NCI-H2171 treated with DMSO at 0.1 percent for 48 hours (cell line): ENCODE data around the gene CTSS.
"Not testable (repeated sequence)": the region's sequence is repeated elsewhere in the genome, so short reads cannot be mapped to it uniquely, and the experiment has no call there.

ENCODE experiments used
- DNase-seq: peaks from one replicate; lab custom pipeline; 2025; lab: John Stamatoyannopoulos, UW

The CTSS gene

DNA sequence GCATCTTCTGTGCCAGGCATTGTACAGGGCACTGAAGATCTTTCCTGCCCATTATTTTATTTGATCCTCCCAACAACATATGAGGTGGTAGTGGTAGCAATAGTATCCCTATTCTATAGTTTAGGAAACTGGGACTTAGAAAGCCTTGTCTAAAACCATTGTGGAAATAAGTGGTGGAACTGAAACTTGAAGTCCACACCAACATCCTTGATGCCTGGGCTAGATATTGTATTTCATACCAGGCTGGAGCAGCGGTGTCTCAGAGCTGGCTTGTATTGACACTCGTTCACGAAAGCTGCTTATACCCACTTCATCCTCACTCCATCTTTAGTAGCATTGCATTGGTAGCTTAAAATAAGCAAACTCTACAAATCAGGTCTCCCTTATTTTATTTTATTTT, 9.7 kb upstream of the CTSS start:
- no peak for DNase-seq

DNA sequence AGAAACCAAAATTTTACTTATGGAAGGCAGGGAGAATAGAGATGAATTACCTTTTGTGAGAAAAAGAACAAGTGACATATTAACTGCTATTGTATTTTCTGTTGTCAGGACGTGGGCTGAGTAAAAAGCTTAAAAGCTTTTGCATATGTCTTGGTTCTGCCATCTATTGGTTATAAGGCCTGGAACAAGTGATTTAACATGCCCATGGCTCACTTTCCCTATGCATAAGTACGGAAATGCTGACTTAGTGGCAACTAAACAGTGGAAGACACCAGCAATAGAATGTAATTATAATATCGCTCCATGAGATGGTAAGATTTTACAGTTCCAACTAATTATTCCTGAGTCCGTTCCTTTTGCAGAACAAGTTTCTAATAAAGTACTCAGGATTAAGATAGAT, 6.7 kb upstream of the CTSS start:
- DNase-seq, result no peak

DNA sequence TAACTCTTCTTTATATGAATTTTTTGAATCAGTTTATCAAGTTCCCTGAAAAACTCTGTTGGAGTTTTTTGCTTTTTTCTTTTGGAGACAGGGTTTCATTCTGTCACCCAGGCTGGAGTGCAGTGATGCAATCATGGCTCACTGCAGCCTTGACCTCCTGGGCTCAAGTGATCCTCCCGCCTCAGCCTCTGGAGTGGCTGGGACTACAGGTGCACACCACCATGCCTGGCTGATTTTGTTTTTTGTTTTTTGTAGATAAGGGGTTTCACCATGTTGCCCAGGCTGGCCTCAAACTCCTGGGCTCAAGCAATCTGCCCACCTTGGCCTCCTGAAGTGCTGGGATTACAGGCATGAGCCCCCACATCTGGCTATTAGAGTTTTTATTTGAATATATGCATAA, 2.1 kb upstream of the CTSS start:
- DNase-seq, result not testable (repeated sequence)

DNA sequence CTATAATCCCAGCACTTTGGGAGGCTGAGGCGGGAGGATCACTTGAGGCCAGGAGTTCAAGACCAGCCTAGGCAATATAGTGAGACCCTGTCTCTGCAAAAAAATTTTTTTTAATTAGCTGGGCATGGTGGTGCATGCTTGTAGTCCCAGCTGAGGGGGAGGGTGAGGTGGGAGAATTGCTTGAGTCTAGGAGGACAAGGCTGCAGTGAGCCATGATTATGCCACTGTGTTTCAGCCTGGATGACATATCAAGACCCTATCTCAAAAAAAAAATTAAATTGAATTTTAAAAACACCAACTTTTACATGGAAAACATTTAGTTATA, 361 bp upstream of the CTSS start:
- DNase-seq, result not testable (repeated sequence)

DNA sequence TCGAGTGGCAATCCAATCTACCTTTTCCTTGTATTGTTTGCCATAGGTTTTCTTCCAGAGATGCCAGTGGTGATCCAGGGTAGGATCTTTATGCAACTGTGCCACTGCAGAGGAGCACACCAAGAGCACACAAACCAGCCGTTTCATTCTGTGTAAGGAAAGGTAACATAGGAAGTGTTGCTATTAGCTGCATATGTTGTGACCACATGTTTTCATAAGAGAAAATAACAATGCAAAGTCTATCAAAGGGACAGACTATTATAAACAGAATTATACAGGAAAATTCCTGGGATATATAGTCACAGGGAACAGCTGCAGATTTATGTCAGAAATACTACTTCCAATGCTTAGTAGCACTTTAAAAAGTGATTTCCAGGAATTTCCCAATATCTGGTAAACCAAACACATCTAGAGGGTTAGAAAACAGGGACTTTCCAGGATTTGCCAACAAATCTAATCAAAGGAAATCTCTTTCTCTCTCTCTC, 919 bp downstream of the CTSS start:
- no peak for DNase-seq

DNA sequence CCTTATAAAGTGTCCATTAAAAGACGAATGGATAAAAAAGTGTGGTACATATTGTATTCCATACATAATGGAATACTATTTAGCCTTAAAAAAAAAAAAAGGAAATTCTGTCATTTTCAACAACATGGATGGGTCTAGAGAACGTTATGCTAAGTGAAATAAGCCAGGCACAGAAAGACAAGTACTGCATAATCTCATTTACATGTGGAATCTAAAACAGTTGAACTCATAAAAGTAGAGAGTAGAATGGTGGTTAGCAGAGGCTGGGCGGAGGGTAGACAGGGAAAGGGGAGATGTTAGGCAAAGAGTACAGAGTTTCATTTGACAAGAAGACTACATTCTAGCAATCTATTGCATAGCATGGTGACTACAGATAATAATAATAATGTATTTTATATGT, 2.6 kb downstream of the CTSS start:
- no peak for DNase-seq

DNA sequence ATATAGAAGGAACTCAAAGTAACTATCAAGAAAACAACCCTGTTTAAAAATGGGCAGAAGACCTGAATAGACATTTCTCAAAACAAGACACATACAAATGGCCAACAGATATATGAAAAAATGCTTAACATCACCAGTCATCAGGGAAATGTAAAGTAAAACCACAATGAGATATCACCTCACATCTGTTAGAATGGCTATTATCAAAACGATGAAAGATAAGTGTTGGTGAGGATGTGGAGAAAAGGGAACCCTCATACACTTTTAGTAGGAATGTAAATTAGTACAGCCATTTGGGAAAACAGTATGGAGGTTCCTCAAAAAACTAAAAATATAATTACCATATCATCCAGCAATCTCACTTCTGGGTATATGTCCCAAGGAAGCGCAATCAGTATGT, 3.0 kb downstream of the CTSS start:
- no peak for DNase-seq

DNA sequence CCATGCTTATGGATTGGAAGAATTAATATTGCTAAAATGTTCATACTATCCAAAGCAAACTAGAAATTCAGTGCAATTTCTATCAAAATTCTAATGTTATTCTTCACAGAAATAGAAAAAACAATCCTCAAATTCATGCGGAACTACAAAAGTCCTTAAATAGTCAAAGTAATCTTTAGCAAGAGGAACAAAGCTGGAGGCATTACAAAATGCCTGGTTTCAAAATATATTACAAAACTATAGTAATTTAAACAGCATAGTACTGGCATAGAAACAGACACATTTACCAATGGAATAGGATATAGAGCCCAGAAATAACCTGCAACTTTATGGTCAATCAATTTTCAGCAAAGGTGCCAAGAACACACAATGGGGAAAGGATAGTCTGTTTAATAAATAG, 3.8 kb downstream of the CTSS start:
- DNase-seq, result no peak

DNA sequence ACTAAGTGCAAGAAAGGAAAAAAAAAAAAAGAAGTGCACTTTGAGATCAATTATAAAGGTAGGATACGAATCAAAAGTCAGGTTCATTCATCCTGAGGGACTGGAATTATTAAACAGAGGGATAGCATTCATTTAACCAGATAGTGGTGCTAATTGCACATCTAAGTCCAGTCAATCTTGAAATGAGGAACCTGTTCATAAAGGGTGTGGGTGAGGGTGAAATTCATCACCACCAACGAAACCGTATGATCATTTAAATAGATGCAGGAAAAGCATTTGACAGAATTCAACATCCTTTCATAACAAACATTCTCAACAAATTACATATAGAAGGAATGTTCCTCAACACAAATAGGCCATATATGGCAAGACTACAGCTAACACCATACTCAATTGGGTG, 5.6 kb downstream of the CTSS start:
- DNase-seq, result no peak

DNA sequence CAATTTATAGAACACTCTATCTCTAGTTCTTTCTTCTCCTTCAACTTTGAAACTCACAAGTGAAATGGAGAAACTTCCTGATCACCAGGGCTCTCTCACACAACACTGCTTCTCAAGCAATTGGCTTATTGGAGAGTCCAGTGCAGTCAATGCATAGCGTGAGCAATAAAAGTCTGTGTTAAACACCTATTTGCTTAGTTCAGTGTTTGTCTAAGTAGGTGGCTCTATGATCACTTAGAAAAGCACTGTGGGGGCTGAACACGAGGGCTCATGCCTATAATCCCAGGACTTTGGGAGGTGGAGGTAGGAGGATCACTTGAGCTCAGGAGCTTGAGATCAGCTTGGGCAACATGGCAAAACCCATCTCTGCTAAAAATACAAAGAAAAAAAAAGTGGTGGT, 12.2 kb downstream of the CTSS start:
- DNase-seq, result no peak

DNA sequence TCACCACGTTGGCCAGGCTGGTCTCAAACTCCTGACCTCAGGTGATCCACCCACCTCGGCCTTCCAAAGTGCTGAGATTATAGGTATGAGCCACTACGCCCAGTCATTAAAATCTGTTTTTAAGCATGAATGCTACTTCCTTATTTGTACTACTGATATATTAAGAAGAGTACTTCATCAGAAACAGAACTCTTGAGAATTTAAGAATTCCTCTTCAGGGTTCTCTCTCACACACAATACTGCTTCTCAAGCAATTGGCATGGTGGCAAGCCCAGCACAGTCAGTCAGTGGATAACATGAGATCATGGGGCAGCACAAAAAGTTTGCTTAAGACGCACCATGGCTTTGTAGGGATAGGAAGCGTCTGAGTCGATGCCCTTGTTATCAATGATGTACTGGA, 14.1 kb downstream of the CTSS start:
- DNase-seq, result no peak

DNA sequence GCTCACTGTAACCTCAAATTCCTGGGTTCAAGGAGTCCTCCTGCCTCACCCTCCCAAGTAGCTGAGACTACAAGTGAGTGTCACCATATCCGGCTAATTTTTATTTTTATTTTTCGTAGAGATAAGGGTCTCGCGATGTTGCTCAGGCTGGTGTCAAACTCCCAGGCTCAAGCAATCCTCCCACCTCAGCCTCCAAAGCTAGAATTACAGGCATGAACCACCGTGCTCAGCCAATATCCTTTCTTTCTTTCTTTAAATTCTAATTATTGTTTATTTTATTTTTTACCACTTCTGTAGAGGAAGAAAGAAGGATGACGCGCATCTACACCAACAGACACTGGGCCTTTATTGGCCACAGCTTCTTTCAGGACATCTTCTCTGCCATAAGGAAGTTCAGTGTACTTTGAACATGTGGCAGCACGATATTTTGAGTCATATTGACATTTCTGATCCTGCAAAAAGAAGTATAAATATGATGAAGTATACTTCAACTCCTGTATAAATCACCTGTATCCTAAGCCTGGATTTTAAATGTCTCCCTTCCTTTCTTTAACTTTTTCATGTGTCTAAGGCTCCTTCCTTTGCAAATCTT, 15.8 kb downstream of the CTSS start:
- DNase-seq, result no peak

DNA sequence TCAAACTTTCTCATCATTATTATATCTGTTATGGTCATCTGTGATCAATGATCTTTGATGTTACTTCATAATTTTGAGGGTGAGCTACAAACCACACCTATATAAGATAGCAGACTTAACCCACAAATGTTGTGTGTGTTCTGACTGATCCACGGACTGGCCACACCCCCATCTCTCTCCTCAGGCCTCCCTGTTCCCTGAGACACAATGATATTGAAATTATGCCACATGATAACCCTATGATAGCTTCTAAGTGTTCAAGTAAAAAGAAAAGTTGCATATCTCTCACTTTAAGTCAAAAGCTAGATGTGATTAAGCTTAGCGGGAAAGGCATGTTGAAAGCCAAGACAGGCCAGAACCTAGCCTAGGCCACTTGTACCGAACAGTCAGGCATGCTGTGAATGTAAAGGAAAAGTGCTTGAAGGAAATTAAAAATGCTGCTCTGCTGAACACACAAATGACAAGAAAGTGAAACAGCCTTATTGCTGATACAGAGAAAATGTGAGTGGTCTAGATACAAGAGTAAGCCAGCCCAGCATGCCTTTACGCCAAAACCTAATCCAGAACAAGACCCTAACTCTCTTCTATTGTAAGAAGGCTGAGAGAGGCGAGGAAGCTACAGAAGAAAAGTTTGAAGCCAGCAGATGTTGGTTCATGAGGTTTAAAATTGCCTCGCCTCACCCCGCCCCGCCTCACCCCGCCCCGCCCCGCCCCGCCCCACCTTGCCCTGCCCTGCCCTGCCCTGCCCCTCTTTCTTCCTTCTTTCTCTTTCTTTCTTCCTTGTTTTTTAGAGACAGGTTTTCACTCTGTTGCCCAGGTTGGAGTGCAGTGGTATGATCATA, 16.5 kb downstream of the CTSS start:
- no peak for DNase-seq

DNA sequence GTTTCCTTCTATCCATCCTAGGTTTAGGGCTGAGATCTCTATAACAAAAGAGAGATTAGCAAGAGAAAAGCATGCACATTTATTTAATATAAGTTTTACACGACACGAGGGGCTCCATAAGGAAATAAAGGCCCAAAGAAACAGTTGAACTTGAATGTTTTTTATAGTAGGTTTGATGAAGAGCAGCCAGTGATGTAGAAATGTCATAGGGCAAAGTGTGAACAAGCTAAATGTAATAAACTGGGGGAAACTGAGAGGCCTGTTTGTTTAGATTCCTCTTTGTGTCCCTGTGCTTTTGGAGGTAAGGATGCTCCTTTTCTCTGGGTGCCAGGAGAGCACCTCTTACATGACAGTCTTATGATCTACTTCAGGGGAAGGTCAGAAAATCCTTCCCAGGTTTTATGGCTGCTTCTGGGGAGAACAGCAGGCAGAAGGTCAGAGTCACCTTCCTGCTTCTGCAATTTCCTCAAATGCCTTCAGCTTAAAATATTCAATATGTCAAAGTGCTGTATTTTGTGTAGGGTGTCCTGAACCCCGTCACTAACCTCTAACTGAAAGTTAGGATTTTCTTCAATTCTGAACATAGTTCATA, 35.4 kb downstream of the CTSS start:
- DNase-seq, result no peak

DNA sequence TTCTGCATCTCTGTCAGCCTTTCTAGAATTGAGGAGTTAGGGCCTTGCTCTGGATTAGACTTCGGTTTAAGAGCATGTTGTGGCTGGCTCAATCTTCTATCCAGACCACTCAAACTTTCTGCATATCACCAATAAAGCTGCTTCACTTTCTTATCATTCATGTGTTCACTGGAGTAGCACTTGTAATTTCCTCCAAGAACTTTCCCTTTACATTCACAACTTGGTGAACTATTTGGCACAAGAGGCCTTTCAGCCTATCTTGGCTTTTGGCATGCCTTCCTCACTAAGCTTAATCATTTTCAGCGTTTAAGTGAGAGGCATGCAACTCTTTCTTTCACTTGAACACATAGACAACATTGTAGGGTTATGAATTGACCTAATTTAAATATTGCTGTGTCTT, 41.2 kb downstream of the CTSS start:
- DNase-seq, result no peak

DNA sequence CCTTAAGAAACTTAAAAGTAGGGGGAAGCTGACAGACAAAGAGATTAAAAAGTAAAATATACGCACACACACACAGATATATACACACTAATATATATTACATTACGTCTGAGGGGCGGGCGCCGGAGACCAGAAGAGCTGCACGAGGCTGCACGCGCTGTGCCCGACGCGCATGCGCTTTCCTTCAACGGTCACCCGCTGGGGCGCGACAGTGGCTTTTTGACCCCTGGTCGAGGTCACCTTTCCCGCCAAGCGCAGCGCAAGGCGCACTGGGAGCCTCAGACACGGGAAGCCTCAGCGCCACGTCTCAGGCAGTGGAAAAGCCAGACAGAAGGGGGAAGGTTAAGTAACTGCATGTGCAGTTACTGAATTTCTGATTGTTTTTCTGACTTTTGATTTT, 44.9 kb downstream of the CTSS start, which contains the start of gene HORMAD1:
TSS of gene HORMAD1 (minus strand) at position 193 of the 400 bp plus-strand sequence. CDS start 1,390 bp downstream, outside the sequence.
- DNase-seq, result no peak

DNA sequence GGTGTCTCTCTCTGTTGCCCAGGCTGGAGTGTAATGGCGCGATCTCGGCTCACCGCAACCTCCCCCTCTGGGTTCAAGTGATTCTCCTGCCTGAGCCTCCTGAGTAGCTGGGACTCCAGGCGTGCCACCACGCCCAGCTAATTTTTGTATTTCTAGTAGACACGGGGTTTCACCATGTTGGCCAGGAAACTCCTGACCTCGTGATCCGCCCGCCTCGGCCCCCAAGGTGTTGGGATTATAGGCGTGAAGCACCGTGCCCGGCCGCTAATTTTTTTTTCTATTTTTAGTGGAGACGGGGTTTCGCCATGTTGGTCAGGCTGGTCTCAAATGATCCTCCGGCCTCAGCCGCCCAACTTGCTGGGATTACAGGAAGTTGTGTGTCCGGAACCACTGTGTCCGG, 45.5 kb downstream of the CTSS start:
- DNase-seq, result no peak

DNA sequence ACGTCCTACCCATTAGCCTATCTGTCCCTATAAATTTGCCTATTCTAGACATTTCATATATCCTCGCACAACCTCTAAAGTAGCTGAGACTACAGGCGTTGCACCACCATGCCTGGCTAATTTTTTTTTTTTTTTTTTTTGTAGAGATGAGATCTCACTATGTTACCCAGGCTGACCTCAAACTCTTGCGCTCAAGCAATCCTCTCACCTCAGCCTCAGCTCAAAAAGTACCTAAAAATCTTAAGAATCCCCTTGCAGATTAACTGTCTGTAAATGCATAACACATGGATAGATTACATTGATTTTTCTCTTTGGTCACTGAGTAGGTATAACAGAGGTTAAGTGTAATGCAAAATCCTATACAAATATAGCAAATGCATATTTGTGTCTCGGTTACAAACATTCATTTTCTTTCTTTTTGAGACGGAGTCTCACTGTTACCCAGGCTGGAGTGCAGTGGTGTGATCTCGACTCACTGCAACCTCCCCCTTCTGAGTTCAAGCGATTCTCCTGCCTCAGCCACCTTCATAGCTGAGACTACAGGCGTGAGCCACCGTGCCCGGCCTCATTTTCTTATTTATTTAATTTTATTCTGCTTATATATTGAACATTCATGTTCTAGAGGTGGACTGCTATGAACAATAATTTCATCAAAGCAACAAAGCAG, 47.2 kb downstream of the CTSS start:
- no peak for DNase-seq

DNA sequence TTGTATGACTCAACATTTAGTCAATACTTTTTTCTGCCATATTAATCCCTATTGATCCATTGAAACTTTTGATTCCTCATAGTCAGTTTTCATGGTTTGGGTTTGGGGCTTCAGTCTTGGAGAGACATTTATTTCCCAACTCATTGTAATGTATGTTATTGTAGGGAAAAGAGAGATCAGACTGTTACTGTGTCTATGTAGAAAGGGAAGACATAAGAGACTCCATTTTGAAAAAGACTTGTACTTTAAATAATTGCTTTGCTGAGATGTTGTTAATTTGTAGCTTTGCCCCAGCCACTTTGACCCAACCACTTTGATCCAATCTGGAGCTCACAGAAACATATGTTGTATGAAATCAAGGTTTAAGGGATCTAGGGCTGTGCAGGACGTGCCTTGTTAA, 56.5 kb downstream of the CTSS start:
- not testable (repeated sequence) for DNase-seq

DNA sequence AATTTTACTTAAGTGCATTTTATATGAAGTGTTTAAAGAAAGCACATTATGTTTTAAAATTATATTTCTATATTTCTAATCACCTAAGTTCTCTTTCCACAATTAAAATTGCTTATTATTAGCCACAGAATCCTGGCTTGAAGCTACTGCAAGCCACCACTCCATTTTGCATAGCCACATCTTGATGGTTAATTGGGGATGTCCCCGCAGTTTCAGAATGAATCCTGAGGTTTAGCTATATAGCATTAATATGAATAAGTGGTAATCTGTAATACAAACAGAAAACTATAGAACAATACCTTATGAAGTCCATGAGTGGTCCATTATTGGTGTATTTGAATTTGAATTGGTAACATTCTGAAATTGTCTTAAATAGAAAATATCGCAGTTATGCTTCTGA, 57.0 kb downstream of the CTSS start:
- no peak for DNase-seq

DNA sequence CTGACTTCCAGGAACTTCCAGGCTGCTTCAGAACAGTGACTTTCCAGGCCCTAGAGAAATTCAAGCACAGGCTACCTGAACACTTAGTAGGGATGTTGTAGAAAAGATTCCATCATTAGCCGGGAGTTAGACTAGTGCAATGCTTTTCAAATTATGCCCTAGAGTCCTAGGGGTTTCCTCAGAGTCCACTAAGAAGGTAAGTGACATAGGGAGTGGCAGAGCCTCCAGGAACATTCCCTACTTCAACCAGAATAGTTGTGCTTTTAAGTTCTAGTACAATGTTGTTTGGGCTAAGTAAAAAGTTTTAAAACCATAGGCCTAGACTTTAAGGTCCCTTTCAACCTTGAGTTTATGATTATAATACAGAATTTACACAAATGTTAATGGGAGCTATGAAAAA, 59.5 kb downstream of the CTSS start:
- no peak for DNase-seq

DNA sequence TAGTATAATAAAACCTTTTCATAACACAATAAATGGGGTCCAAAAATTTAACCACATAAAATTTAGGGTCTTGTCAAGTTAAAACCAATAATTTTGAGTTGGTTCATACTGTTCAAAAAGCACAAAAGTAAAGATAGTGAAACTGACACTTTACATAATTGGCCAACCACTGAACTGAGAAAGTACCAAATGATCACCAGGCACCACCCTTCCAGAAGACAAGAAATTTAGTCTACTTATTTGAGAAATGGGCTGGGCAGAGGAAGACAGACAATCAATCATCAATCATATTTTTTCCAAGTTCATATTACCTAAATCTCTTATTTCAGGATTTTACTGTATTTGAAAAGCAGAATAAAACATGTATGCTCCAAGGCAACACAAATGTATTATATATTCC, 62.2 kb downstream of the CTSS start:
- DNase-seq, result no peak
